NCI-H2107 treated with DMSO at 0.1 percent for 48 hours (cell line): ENCODE results near the gene B2M.
"Not testable (repeated sequence)": the region's sequence is repeated elsewhere in the genome, so short reads cannot be mapped to it uniquely, and the experiment has no call there.

Experiments used
- DNase-seq: peaks from one replicate; lab custom pipeline; 2025; ENCODE audit not compliant: unreplicated experiment; lab: John Stamatoyannopoulos, UW

Gene B2M

GRCh38 chr15:44698641-44699040, 12.7 kb upstream of the B2M start:
- no peak for DNase-seq

- DNase-seq, result not testable (repeated sequence)
These were observed 10.6 kb upstream of the B2M start for GRCh38 chr15:44700676-44701075.

- DNase-seq, result no peak
These were observed 5.3 kb upstream of the B2M start for GRCh38 chr15:44705986-44706385.

GRCh38 chr15:44706401-44706800, 4.9 kb upstream of the B2M start:
- no peak for DNase-seq

- DNase-seq, result no peak
These were observed 4.2 kb upstream of the B2M start for GRCh38 chr15:44706946-44707636.

- no peak for DNase-seq
These were observed 851 bp upstream of the B2M start for GRCh38 chr15:44710236-44711095.

GRCh38 chr15:44711743-44712345, 527 bp downstream of the B2M start:
- no peak for DNase-seq

- no peak for DNase-seq
These were observed 1.2 kb downstream of the B2M start for GRCh38 chr15:44712346-44713005.

GRCh38 chr15:44713006-44713966, 2.0 kb downstream of the B2M start:
- DNase-seq, result no peak

- no peak for DNase-seq
These were observed 4.0 kb downstream of the B2M start for GRCh38 chr15:44715142-44715796.

- no peak for DNase-seq
These were observed 4.5 kb downstream of the B2M start for GRCh38 chr15:44715797-44716334.

- no peak for DNase-seq
These were observed 5.8 kb downstream of the B2M start for GRCh38 chr15:44716983-44717602.

- no peak for DNase-seq
These were observed 7.0 kb downstream of the B2M start for GRCh38 chr15:44718180-44718926.

GRCh38 chr15:44718927-44719292, 7.6 kb downstream of the B2M start:
- DNase-seq, result no peak

GRCh38 chr15:44719293-44719999, 8.1 kb downstream of the B2M start:
- no peak for DNase-seq

- not testable (repeated sequence) for DNase-seq
These were observed 8.7 kb downstream of the B2M start for GRCh38 chr15:44720000-44720435.

GRCh38 chr15:44720460-44721176, 9.3 kb downstream of the B2M start:
- no peak for DNase-seq
